Measurements from ENCODE around the gene TGM2. TPM values are rescaled to one million over a fixed set of nuclear protein-coding genes. Genes with fewer than 3 reads are reported as not detected.

TGM2 gene
- total and polyA plus RNA-seq, 4 donors, result 44.2 to 561 (median 321) TPM

GRCh38 chr20:38175304-38176180 lies 10.5 kb upstream of the TGM2 start:
- Histone ChIP-seq H3K4me1 (ENCODE audit: control insufficient read depth in 1 of 2, insufficient read depth in 2 of 2, low read length in 2 of 2) (no peaks in the 10 kb centered on the region), H3K27me3 (ENCODE audit: control insufficient read depth in 1 of 2, insufficient read depth in 2 of 2, low read length in 1 of 2) (no peaks in the 10 kb centered on the region), H3K27ac (ENCODE audit: low read depth in 1 of 2, low read length in 2 of 2) (no peak overlapping the region), H3K4me3 (ENCODE audit: low read length in 2 of 2) (no peak overlapping the region), H3K36me3 (ENCODE audit: control insufficient read depth in 1 of 2, insufficient read depth in 2 of 2, low read length in 1 of 2) (no peaks in the 10 kb centered on the region), H3K9me3 (ENCODE audit: control insufficient read depth, low read length) (no peaks in the 10 kb centered on the region)
- DNase-seq (peak in 1 of 2 donors; percentile 55), ATAC-seq (ENCODE audit: low FRiP score) (no peak)
- WGBS, 2 donors, result 76 to 78% methylated on average over 16 of the region's 16 CpGs
- intact Hi-C loops (cut with DNase I), result no loop called here

GRCh38 chr20:38173237-38174156 lies 8.4 kb upstream of the TGM2 start:
- Histone ChIP-seq H3K9me3 (ENCODE audit: control insufficient read depth, low read length) (no peaks in the 10 kb centered on the region), H3K4me1 (ENCODE audit: control insufficient read depth in 1 of 2, insufficient read depth in 2 of 2, low read length in 2 of 2) (no peaks in the 10 kb centered on the region), H3K4me3 (ENCODE audit: low read length in 2 of 2) (no peak overlapping the region), H3K27ac (ENCODE audit: low read depth in 1 of 2, low read length in 2 of 2) (no peak overlapping the region), H3K27me3 (ENCODE audit: control insufficient read depth in 1 of 2, insufficient read depth in 2 of 2, low read length in 1 of 2) (no peaks in the 10 kb centered on the region), H3K36me3 (ENCODE audit: control insufficient read depth in 1 of 2, insufficient read depth in 2 of 2, low read length in 1 of 2) (no peaks in the 10 kb centered on the region)
- WGBS, 2 donors, result 43 to 45% methylated on average over 14 of the region's 14 CpGs
- DNase-seq (peak; percentile 85 to 88), ATAC-seq (ENCODE audit: low FRiP score) (peak; percentile 76)
- intact Hi-C loops (cut with DNase I), result no loop called here

- no peaks in the 10 kb centered on the region for H3K27me3 ChIP-seq (ENCODE audit: control insufficient read depth in 1 of 2, insufficient read depth in 2 of 2, low read length in 1 of 2)
- WGBS, 2 donors, result 46 to 47% methylated on average over 4 of the region's 4 CpGs
- DNase-seq (no peak), ATAC-seq (ENCODE audit: low FRiP score) (no peak)
- H3K9me3 ChIP-seq (ENCODE audit: control insufficient read depth, low read length), result no peaks in the 10 kb centered on the region
- H3K36me3 ChIP-seq (ENCODE audit: control insufficient read depth in 1 of 2, insufficient read depth in 2 of 2, low read length in 1 of 2), result no peaks in the 10 kb centered on the region
- no peak overlapping the region for H3K4me3 ChIP-seq (ENCODE audit: low read length in 2 of 2)
- H3K4me1 ChIP-seq (ENCODE audit: control insufficient read depth in 1 of 2, insufficient read depth in 2 of 2, low read length in 2 of 2), result no peaks in the 10 kb centered on the region
- intact Hi-C loops (cut with DNase I), result no loop called here
- no peak overlapping the region for H3K27ac ChIP-seq (ENCODE audit: low read depth in 1 of 2, low read length in 2 of 2)
These were observed 7.3 kb upstream of the TGM2 start for GRCh38 chr20:38172408-38172807.

GRCh38 chr20:38171675-38172043 lies 6.6 kb upstream of the TGM2 start:
- peaks cover 0 to under 1% of the 10 kb centered on the region in 2 donors for H3K4me1 ChIP-seq (ENCODE audit: control insufficient read depth in 1 of 2, insufficient read depth in 2 of 2, low read length in 2 of 2)
- H3K4me3 ChIP-seq (ENCODE audit: low read length in 2 of 2), result no peak overlapping the region
- ATAC-seq (ENCODE audit: low FRiP score) (no peak), DNase-seq (no peak)
- no peaks in the 10 kb centered on the region for H3K36me3 ChIP-seq (ENCODE audit: control insufficient read depth in 1 of 2, insufficient read depth in 2 of 2, low read length in 1 of 2)
- WGBS, 2 donors, result 69 to 72% methylated on average over 4 of the region's 4 CpGs
- no peaks in the 10 kb centered on the region for H3K9me3 ChIP-seq (ENCODE audit: control insufficient read depth, low read length)
- H3K27ac ChIP-seq (ENCODE audit: low read depth in 1 of 2, low read length in 2 of 2), result no peak overlapping the region
- intact Hi-C loops (cut with DNase I), result no loop called here
- H3K27me3 ChIP-seq (ENCODE audit: control insufficient read depth in 1 of 2, insufficient read depth in 2 of 2, low read length in 1 of 2), result no peaks in the 10 kb centered on the region

GRCh38 chr20:38170826-38171674 lies 6.0 kb upstream of the TGM2 start:
- no peak overlapping the region for H3K4me3 ChIP-seq (ENCODE audit: low read length in 2 of 2)
- WGBS, 2 donors, result 30 to 33% methylated on average over 11 of the region's 11 CpGs
- intact Hi-C loops (cut with DNase I), result no loop called here
- no peaks in the 10 kb centered on the region for H3K36me3 ChIP-seq (ENCODE audit: control insufficient read depth in 1 of 2, insufficient read depth in 2 of 2, low read length in 1 of 2)
- H3K9me3 ChIP-seq (ENCODE audit: control insufficient read depth, low read length), result no peaks in the 10 kb centered on the region
- H3K27me3 ChIP-seq (ENCODE audit: control insufficient read depth in 1 of 2, insufficient read depth in 2 of 2, low read length in 1 of 2), result no peaks in the 10 kb centered on the region
- ATAC-seq (ENCODE audit: low FRiP score) (peak; percentile 40), DNase-seq (peak in 1 of 2 donors; percentile 72)
- H3K27ac ChIP-seq (ENCODE audit: low read depth in 1 of 2, low read length in 2 of 2), result peak overlapping the region in 1 of 2 donors; percentile 6
- H3K4me1 ChIP-seq (ENCODE audit: control insufficient read depth in 1 of 2, insufficient read depth in 2 of 2, low read length in 2 of 2), result peaks cover 0 to 1% of the 10 kb centered on the region in 2 donors

- intact Hi-C loops (cut with DNase I), result no loop called here
- H3K27ac ChIP-seq (ENCODE audit: low read depth in 1 of 2, low read length in 2 of 2), result peak overlapping the region in 1 of 2 donors; percentile 3
- peak in 1 of 2 donors; percentile 40 for DNase-seq
- no peaks in the 10 kb centered on the region for H3K36me3 ChIP-seq (ENCODE audit: control insufficient read depth in 1 of 2, insufficient read depth in 2 of 2, low read length in 1 of 2)
- H3K4me1 ChIP-seq (ENCODE audit: control insufficient read depth in 1 of 2, insufficient read depth in 2 of 2, low read length in 2 of 2), result peaks cover 0 to 1% of the 10 kb centered on the region in 2 donors
- no peak overlapping the region for H3K4me3 ChIP-seq (ENCODE audit: low read length in 2 of 2)
- WGBS, 2 donors, result 57% methylated on average over 8 of the region's 8 CpGs
- ATAC-seq (ENCODE audit: low FRiP score), result no peak
- no peaks in the 10 kb centered on the region for H3K9me3 ChIP-seq (ENCODE audit: control insufficient read depth, low read length)
- H3K27me3 ChIP-seq (ENCODE audit: control insufficient read depth in 1 of 2, insufficient read depth in 2 of 2, low read length in 1 of 2), result no peaks in the 10 kb centered on the region
These were observed 5.3 kb upstream of the TGM2 start for GRCh38 chr20:38170219-38170825.

GRCh38 chr20:38169636-38170193 lies 4.6 kb upstream of the TGM2 start:
- Histone ChIP-seq H3K36me3 (ENCODE audit: control insufficient read depth in 1 of 2, insufficient read depth in 2 of 2, low read length in 1 of 2) (no peaks in the 10 kb centered on the region), H3K27me3 (ENCODE audit: control insufficient read depth in 1 of 2, insufficient read depth in 2 of 2, low read length in 1 of 2) (no peaks in the 10 kb centered on the region), H3K4me3 (ENCODE audit: low read length in 2 of 2) (no peak overlapping the region), H3K9me3 (ENCODE audit: control insufficient read depth, low read length) (no peaks in the 10 kb centered on the region), H3K27ac (ENCODE audit: low read depth in 1 of 2, low read length in 2 of 2) (no peak overlapping the region), H3K4me1 (ENCODE audit: control insufficient read depth in 1 of 2, insufficient read depth in 2 of 2, low read length in 2 of 2) (peaks cover 0 to 1% of the 10 kb centered on the region in 2 donors)
- ATAC-seq (ENCODE audit: low FRiP score) (no peak), DNase-seq (peak in 1 of 2 donors; percentile 62)
- WGBS, 2 donors, result 92 to 94% methylated on average over 6 of the region's 6 CpGs
- intact Hi-C loops (cut with DNase I), result loop anchor here (2.0 to 5.0 kb wide), 3 partner anchors 47 to 112 kb away; no protein-coding TSS in a partner anchor
